Raji (cell line): ENCODE measurements around the gene TBC1D10B.

Experiments
- POLR2A ChIP-seq: IDR thresholded peaks from 2 replicates; pipeline ENCODE4 v1.6.1; 2011; ENCODE audit warnings: low read depth, low read length, control low read depth; ENCODE audit not compliant: insufficient read depth

TBC1D10B gene

DNA sequence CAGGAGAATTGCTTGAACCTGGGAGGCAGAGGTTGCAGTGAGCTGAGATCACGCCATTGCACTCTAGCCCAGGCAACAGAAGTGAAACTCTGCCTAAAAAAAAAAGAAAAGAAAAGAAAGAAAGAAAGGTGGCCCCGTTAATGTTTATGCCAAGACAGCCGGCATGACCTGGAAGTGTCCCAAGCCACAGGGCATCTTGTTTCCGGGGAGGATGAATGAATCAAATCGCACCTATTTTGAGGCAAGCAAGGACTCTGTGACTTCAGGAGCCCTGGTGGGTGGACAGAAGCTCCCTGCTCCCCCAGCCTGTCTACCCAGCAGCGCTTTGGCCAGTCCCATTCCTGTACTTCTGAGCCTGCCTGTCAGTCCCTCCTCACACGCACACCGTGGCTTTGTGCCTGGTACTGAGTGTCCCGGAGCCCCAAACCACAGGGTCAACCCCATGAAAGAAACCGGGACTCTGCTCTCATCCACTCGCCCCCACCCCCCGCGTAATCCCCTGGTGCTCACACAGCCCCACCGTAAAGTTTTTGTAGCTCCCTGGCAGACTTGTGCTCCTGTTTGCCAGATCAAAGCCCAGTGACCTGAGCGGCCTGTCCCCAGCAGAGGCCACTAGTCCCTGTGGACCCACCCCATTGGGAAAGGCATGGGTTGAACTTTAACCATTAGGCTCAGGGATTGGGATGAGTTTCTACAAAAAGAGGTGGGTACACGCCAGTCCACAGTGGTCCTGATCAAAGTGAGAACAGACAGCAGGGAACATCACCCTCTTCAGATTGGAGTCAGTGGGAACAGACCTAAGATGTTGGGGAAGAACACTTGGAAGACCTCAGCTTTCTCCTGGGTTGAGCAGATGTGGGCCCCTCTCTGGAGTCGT, 34.5 kb downstream of the TBC1D10B start:
- TF ChIP-seq POLR2A = no peak

DNA sequence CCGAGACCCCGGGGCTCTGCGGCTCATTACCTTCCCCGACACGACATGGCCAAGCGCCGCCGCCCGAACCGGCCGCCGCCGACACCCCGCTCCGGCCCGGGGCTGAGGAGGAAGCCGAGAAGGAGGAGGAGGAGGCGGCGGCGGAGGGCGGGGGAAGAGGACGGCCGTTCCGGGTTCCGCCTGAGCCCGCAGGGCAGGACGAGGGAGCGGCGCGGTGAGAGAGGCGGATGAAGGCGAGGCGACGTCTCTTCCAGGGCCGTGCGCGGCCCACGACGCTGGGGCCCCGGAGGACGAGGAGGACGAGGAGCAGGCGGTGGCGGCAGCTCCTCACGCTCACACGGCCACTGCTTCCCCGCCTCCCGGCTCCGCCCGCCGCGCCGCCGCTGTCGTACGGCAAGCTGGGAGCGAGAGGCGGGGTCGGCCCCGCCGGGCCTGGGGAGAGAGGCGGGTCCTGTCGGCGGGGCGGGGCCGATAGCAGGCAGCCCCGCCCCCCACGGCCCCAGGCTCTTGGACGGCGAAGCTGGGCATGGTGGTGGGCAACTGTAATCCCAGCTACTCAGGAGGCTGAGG, 35.2 kb downstream of the TBC1D10B start:
- TF ChIP-seq POLR2A = peak; percentile 85
